HG02938 (cell line): Measurements from ENCODE around the gene GPR68.
"Not testable (repeated sequence)": the region's sequence is repeated elsewhere in the genome, so short reads cannot be mapped to it uniquely, and the experiment has no call there.

Experiments
- ATAC-seq: cut with Tn5 transposase; IDR thresholded peaks from one replicate; pipeline ENCODE4 v1.9.1; 2021; ENCODE audit warnings: mild to moderate bottlenecking, moderate library complexity; ENCODE audit not compliant: unreplicated experiment

GPR68 gene

DNA sequence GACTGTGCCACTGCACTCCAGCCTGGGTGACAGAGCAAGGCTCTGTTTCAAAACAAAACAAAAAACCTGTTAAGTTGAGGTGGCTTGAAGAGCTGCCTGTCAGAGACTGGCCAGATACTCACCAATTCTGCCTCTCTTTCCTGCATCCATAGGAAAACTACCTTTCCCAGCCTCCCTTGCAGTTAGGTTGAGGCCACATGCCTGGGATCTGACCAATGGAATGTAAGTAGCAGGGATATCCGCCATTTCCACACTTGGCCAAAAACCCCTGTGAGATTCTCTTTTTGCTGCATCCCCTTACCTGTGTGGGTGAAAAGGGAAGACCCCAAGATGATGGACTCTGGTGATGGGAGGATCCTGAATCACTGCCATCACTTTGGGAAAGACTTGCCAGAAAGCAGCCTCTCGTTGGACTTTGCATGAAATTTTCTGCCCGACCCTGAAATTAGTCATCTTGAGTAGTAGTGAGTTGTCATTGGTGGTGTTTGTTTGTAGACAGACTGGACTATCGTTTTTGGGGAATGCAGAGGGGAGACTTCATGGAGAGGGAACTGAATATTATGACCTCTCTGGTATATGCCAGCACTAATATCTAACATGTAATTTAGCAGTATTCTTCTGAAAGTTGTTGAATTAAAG, 14.0 kb downstream of the GPR68 start:
- no peak for ATAC-seq

DNA sequence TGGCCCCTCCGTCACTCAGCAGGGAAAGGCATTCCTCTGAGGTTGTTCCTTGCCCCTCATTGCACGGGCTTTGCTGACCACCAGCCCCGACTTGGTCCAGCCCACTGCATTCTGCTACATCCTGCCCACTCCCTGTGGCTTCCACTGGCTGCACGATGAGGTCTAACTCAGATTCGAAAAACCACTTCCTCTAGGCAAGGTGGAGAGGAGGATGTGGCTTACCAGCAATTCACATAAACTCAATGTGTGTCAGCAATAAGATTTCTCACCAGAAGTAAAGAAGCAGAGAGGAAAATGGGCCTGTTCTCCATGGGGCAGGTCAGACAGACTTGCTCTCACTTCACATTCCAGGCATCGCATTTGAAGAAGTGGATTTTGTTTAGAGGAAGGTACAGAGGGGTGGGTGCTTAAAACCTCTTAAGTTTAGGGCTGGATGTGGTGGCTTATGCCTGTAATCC, 14.7 kb downstream of the GPR68 start:
- peak; percentile 76 for ATAC-seq

DNA sequence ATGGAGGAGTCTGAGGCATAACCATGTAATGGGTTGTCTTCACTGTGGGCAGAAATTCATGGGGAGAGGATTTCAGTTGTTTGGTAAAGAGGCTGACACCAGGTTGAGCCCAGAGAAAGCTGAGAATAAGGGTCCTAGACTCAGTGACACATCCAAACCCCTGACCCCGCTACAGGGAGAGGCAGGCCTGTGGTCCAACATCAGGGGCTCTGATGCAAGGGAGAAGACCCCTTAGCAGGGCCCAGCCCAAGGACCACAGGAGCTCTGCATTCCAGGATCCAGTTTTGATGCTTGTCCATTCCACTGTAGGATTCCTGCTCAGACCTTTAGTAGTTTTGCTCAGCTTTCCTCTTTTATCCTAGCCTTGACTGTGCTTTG, 15.5 kb downstream of the GPR68 start:
- no peak for ATAC-seq

DNA sequence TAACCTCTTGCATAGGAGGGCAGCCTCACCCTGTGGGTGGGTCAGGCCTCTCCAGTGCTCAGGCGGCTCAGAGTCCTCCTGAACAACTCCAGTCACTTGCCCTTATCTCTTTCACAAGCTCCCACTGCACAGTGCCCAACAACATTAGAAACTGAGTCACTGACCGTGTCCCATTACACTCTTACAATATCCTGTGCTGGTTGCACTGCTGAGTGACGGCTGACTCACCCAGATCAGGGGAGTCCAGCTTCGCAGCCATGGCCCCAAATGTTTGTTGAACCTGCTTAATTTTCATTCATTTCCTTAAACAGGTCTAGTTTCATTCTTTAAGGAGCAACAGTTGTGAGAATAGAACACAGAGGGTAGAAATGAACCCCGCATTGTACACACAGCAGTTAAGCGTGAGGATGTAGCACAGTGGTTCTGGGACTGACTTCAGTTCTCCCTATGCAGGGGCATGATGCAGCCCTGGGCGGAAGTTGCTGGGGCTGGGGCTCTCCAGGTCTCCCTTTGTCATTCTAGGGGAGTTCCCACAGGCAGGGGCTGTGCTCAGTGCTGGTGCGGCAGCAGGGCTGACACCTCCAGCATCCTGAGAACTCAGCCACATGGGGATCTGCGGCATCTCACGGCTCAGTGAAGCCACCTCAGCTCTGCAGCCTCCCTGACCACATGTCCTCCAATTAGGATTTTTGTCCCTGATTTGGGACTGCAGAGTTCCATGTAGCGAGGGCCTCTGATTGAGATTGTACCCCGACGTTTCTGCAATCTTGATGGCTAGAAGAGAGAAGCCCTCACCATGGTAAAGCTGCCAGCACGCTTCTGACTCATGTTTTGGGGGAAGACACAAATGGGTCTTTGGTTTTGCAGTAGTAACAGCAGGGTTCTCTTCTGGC, 16.1 kb downstream of the GPR68 start:
- peak; percentile 68 for ATAC-seq

DNA sequence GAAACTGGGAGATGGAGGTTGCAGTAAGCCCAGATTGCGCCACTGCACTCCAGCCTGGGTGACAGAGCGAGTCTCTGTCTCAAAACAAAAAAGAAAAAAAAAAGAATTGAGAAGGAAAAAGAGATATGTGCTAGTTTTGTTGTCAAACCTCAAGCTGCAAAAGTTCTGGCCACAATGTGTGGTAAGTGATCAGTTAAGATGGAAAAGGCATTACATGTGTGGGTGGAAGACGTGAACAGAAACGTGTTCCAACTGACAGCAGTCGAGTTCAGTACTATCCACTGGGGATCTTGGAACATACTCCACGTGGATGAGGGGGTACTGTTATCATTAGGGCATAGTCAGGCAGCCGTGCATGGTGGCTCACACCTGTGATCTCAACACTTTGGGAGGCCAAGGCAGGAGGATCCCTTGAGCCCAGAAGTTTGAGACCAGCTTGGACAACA, 17.3 kb downstream of the GPR68 start:
- no peak for ATAC-seq

DNA sequence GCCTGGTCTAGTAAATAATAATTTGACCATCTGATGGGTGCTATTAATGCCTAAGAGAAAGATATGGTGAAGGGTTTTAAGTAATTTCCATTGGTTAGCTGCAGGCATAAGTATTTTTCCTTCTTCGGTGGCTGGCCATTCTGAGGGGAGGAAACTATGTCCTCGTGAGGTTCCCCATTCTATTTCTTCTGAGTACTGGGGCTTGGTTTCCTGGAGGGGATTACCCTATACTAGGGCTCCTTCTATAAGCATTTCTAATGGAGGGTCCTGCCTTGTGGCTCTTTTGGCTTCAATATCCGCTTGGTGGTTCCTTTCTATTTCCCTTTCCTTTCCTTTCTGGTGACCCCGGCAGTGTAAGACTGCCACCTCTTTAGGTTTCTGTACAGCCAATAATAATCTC, 18.1 kb downstream of the GPR68 start:
- ATAC-seq, result not testable (repeated sequence)

DNA sequence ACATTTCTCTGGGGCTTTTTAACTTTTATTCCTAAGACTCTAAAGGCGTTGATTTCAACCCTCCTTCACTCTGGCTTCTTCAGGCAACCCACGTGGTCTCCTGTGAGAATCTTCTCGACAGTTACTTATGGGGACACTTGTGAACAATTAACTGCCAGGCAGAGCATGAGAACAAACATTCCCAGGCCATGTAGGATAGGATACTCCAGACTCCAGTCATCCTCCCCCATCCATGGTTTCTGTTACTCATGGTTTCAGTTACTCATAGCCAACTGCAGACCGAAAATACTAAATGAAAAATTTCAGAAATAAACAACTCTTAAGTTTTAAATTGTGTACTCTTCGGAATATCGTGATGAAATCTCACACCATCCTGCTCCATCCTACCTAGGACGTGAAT, 19.5 kb downstream of the GPR68 start:
- ATAC-seq, result no peak

DNA sequence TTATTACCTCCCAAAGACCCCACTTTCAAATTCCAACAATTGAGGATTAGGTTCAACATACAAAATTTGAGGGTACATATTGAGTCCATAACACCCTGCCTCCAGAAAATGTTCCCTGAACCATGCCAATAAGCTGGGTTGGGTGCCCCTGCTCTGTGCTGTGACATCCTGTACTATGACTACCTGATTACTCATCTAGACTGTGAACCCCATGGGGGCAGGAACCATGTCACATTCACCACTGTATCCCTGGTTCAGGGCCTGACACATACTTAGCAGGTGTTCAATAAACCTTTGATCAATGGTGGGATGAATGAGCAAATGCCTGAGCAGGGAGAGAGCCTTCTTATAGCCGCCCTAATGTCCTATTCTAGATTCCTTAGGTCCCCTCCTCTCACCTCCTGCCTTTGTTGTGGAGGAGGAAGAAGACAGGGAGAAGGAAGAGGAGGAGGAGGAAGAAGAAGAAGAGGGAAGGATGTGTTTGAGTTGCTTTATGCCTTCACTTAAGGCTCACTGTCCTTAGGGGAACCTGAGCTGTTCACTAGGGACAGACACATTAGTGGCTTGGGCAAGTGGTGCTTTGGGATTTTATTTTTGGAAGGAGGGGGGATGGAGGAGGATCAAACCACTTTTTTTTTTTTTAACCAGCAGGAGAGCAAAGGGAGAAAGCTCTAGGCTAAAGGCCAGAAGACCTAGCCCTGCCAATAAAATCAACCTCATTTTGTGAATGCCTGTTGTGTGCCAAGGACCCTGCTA, 21.3 kb downstream of the GPR68 start:
- no peak for ATAC-seq

DNA sequence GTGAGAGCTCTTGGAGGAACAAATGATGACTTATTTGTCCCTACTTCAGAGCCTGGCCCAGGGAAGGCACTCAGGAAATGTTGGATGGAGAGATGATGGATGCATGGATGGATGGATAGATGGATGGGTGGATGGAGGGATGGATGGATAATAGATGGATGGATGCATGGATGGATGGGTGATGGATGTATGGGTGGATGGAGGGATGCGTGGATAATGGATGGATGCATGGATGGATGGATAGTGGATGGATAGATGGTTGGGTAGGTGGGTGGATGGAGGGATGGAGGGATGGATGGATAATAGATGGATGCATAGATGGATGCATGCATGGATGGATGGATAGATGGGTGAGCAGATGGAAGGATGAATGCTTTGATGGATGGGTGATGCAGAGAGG, 23.2 kb downstream of the GPR68 start:
- ATAC-seq, result no peak

DNA sequence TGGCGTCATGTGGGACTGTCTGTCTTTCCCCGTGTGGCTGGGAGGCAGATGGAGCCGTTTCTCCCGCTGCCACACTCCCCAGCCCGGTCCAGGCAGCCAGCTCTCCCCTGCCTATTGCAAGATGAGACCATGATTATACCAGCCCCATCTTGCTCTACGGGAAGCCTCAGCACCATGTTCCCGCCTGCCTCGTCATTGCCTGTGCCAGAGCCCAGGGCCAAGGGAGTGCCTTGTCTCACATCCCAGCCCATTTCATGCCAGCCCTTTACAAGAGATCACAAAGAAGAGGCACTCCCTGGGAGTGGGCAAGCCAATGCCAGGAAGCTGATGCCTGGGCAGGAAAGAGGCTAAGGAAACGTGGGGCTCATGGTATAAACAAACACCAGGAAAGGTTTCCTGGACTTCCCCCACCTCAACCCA, 23.9 kb downstream of the GPR68 start:
- no peak for ATAC-seq

DNA sequence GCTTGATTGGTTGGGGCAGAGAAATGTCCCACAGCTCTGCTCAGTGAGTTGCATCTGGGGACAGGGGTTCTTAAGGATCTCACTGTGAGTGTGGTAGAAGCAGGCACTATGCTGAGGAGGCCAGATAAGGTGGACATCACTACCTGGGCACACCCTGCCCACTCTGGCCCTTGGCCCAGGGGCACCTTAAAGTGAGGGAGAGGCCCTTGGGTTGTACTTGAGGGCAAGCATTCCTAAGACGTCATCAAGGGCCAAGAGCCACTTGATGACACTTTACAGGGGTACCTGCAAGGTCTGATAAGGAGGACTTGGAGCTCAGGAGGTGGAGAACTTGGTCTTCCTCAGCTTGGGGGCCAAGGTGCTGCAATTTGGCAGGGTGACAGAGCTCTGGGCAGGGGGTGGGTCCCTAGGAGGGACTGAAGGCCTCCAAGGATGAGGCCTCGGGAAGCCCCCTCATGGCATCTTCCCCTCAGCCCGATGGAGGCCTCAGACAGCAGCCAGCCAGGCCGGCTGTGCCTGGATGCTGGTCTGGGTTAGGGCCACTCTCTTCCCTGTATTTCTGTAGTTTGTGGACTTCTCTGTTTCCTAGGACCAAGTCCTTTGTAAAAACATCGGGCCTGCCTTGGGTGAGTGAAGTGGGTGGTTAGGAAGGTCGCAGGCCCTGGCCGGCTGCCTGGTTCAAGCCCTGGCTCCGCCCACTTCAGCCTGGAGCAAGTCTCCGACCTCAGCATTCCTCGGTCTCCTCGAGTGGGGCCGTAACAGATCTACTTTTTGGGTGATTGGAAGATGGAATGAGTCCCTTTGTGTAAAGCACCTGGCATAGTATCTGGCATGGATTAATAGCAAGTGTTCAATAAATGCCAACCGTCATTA, 24.8 kb downstream of the GPR68 start:
- ATAC-seq, result no peak

DNA sequence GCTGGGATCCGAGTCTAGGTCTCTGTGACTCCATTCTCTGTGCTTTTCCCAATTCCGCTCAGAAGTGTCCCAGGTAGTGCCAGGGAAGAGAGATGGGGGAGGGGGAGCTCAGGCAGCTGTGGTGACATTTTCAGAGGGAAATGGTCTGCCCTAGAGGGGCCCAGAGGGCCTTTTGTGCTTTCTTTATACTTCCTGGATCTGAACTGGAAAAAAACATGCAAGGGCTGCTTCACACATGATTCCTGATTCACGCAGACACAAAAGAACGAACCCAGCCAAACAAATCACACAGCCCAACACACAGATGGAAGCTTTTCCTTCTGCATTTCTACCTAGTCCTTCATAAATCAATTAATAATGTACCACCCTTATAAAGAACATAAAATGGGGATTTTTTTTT, 26.5 kb downstream of the GPR68 start:
- no peak for ATAC-seq

DNA sequence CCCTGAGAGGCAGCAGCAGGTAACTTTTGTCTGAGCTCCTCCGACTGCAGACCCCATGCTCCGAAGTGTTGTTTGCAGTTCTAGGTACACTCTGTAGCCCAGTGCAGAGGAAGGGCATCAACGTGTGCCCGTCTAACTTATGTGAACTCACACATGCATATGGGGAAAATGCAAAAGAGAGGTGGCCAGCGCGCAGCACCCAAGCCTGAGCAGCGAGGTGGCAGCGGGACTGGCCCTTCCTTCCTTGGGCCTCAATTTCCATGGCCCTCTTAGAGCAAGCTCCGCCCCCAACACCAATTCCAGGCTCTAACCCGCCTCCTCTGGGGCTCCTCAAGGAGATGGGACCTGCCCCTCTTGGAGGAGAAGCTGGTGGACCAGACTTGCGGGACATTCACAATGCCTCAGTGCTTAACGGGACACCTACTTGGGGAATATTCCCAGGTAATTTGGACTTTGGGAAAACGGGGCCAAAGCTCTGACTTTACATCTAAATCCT, 27.7 kb downstream of the GPR68 start:
- no peak for ATAC-seq

DNA sequence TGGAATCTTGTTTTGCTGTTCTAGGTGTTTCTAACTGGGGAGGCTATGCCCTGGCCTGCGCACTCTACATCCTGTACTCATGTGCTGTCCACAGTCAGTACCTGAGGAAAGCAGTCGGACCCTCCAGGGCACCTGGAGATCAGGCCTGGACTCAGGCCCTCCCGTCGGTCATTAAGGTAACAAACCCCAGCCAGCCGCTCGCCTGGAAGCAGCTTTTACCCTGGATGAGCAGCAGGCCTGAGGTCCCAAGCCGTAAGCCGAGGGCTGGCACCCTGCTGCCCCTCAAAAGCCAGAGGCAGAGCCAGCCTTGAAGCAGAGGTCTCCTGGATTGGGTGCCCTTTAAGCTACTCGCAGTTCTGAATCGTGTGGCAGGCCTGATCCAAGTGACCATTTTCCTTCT, 29.1 kb downstream of the GPR68 start:
- no peak for ATAC-seq

DNA sequence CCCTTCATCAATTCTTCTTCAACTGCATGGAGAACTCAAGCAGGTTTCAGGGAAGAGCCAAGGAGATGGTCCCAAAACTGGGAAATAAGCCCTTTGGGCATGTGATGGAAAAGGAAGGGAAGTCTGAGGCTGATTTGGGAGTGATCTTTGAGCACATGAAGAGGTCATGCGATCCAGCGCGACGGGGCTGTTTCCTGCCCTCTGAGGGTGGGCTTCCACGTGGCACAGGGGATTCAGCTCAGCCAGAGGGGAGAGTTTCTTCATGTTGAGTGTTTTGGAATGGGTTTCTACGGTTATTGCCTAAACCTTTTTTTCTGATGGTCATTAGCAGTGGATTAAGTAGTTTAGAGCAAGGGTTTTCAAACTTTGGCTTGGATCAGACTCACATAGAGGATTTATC, 30.2 kb downstream of the GPR68 start:
- ATAC-seq, result no peak

DNA sequence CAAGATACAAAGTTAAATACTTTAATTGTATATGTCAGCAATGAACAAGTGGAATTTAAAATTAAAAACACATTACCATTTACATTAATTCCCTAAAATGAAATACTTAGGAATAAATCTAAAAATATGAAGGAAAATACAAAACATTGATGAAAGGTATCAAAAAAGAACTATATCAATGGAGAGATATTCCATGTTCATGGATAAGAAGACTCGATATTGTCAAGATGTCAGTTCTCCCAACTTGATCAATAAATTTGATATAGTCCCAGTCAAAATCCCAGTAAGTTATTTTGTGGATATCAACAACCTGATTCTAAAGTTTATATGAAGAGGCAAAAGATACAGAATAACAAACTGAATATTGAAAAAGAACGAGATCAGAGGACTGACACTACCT, 33.5 kb downstream of the GPR68 start:
- no peak for ATAC-seq

DNA sequence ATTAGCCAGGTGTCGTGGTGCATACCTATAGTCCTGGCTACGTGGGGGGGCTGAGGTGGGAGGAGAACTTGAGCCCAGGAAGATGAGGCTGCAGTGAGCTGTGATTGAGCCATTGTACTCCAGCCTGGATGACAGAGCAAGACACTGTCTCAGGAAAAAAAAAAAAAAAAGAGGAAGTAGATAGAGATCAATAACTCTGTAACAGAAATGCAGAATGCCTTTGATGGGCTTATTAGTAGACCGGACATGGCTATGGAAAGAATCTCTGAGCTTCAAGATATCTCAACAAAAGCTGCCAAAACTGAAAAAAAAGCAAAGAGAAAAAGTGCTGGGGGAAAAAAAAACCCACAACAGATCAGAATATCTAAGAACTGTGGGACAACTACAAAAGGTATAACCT, 37.5 kb downstream of the GPR68 start:
- no peak for ATAC-seq

DNA sequence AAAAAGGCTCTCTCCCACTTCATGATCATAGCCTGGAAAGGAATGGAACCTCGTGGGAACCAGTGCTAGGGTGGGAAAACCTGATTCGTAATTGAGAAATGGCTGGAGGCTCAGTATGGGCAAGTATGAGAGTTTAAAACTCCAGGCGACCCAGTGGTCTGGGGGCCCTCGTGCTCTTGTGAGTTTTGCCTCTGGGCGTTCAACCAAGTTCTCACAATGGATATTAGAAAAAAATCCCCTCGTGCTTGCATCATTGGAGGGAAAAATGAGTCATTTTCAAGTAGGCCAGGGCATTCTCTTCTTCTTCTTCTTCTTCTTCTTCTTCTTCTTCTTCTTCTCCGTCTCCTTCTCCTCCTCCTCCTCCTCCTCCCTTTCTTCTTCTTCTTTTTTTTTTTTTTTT, 39.0 kb downstream of the GPR68 start:
- ATAC-seq, result no peak

DNA sequence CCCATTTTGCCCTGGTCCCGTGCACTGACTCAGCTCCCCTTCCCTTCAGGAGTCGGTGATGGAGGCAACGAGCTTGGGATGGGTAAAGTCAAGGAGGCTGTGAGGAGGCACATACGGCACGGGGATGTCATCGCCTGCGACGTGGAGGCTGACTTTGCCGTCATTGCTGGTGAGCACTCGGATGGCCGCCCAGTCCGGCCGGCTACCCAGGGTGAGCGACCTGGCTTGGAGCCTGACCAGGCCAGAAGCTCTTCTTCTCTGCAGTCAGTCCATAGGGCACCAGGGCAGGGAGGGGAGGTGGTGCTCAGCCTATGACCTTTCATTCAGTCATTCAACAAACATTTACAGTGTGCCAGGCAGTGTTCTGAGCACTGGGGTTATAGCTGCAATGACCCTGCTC, 39.8 kb downstream of the GPR68 start:
- no peak for ATAC-seq

DNA sequence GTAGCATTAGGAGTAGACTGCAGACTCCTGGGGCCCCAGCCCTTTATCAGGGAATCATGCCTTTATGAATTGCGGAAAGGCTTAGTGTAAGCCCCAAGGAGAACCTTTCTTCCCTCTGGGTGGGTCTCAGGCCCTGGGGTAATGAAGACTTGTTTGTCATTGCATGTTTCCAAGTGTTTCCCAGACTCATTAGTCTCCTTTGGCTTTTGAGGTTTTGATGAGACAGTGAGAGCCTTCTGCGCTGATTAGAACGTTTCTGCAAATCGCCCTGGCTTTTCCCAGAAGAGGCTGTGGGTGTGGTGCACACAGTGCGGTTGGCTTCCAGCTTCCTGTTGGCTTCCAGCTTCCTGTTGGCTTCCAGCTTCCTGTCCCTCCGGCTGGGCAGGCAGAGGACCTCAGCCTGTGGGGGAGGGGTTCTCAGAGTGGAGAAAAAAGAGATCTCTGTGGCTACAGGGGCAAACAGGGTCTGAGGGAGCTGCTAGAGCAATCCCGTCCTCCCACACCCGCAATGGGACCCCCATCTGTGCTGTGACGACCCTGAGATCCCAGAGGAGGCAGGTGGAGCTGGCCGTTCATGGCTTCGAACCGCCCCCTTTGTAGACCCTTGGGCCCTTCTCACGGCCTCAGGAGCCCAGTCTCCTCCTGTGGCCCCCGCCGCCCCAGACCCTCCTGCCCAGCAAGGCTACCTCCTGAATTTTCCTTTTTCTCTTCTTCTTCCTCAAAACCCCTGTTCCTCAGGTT, 42.1 kb downstream of the GPR68 start:
- ATAC-seq, result no peak
